ENCODE data around the gene TWF1.

DNA sequence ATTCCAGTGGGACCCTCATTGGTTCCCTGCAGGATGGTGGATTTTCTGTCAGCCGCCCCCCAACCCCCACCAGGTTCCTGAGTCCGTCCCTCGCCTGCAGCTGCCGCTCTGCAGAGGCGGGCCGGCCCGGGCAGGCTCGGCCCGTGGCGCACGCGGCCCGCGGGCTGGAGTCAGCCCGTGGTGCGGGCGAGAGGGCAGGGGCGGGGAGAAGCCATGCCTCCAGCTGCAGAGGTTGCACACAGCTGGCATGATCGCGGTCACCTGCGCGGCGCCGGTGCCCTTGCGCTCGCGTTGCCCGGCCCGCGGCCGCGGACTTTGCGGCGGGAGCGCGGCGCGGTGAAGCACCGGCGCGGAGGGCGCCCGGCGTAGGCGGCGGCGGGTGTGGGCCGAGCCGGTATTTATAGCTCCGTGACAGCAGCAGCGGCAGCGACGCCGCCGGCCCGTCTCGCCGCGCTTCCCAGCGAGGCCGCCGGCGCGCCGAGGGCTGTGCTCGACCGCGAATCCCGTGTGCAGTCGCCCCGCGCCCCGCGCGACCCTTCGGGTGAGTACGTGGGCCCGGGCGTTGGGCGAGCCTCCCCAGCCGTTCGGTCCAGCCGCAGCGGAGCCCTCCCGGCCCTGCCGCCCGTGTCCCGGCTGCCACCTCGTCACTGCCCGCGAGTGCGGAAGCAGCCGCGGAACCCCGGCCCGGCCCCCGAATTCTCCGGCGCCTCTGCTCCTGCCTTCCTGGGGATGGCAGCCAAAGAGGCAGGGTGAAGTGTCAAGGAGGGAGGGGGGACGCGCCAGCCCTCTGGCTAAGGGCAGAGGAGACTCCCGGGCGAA is 29.7 kb upstream of the TWF1 start, which contains the start of gene TMEM117:
- TF ChIP-seq BCL11A (tag by site-specific recombination; IDR thresholded peaks at IDR 0.05; ENCODE audit: low read depth) (no peak), ZNF394 (tag by site-specific recombination; IDR thresholded peaks at IDR 0.05; ENCODE audit: borderline replicate concordance) (no peak)
- TF ChIP-seq, protein P1, sequence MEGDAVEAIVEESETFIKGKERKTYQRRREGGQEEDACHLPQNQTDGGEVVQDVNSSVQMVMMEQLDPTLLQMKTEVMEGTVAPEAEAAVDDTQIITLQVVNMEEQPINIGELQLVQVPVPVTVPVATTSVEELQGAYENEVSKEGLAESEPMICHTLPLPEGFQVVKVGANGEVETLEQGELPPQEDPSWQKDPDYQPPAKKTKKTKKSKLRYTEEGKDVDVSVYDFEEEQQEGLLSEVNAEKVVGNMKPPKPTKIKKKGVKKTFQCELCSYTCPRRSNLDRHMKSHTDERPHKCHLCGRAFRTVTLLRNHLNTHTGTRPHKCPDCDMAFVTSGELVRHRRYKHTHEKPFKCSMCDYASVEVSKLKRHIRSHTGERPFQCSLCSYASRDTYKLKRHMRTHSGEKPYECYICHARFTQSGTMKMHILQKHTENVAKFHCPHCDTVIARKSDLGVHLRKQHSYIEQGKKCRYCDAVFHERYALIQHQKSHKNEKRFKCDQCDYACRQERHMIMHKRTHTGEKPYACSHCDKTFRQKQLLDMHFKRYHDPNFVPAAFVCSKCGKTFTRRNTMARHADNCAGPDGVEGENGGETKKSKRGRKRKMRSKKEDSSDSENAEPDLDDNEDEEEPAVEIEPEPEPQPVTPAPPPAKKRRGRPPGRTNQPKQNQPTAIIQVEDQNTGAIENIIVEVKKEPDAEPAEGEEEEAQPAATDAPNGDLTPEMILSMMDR (tag by site-specific recombination; IDR thresholded peaks at IDR 0.05): no peak
- TF ChIP-seq, protein P2, sequence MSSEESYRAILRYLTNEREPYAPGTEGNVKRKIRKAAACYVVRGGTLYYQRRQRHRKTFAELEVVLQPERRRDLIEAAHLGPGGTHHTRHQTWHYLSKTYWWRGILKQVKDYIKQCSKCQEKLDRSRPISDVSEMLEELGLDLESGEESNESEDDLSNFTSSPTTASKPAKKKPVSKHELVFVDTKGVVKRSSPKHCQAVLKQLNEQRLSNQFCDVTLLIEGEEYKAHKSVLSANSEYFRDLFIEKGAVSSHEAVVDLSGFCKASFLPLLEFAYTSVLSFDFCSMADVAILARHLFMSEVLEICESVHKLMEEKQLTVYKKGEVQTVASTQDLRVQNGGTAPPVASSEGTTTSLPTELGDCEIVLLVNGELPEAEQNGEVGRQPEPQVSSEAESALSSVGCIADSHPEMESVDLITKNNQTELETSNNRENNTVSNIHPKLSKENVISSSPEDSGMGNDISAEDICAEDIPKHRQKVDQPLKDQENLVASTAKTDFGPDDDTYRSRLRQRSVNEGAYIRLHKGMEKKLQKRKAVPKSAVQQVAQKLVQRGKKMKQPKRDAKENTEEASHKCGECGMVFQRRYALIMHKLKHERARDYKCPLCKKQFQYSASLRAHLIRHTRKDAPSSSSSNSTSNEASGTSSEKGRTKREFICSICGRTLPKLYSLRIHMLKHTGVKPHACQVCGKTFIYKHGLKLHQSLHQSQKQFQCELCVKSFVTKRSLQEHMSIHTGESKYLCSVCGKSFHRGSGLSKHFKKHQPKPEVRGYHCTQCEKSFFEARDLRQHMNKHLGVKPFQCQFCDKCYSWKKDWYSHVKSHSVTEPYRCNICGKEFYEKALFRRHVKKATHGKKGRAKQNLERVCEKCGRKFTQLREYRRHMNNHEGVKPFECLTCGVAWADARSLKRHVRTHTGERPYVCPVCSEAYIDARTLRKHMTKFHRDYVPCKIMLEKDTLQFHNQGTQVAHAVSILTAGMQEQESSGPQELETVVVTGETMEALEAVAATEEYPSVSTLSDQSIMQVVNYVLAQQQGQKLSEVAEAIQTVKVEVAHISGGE (tag by site-specific recombination; conservative IDR thresholded peaks at IDR 0.05; ENCODE audit: low read depth): 0 out of 2 replicates have a peak, but pooled peaks have one; percentile 35
- TF ChIP-seq, protein P3, sequence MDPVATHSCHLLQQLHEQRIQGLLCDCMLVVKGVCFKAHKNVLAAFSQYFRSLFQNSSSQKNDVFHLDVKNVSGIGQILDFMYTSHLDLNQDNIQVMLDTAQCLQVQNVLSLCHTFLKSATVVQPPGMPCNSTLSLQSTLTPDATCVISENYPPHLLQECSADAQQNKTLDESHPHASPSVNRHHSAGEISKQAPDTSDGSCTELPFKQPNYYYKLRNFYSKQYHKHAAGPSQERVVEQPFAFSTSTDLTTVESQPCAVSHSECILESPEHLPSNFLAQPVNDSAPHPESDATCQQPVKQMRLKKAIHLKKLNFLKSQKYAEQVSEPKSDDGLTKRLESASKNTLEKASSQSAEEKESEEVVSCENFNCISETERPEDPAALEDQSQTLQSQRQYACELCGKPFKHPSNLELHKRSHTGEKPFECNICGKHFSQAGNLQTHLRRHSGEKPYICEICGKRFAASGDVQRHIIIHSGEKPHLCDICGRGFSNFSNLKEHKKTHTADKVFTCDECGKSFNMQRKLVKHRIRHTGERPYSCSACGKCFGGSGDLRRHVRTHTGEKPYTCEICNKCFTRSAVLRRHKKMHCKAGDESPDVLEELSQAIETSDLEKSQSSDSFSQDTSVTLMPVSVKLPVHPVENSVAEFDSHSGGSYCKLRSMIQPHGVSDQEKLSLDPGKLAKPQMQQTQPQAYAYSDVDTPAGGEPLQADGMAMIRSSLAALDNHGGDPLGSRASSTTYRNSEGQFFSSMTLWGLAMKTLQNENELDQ (tag by site-specific recombination; IDR thresholded peaks at IDR 0.05; ENCODE audit: low read depth): no peak
- TF ChIP-seq, protein P4, sequence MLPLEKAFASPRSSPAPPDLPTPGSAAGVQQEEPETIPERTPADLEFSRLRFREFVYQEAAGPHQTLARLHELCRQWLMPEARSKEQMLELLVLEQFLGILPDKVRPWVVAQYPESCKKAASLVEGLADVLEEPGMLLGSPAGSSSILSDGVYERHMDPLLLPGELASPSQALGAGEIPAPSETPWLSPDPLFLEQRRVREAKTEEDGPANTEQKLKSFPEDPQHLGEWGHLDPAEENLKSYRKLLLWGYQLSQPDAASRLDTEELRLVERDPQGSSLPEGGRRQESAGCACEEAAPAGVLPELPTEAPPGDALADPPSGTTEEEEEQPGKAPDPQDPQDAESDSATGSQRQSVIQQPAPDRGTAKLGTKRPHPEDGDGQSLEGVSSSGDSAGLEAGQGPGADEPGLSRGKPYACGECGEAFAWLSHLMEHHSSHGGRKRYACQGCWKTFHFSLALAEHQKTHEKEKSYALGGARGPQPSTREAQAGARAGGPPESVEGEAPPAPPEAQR (tag by site-specific recombination; IDR thresholded peaks at IDR 0.05): no peak
